GM23338 (cell line): Measurements from ENCODE around the gene TSPAN7. TPM values are rescaled to one million over a fixed set of nuclear protein-coding genes. Genes with fewer than 3 reads are reported as not detected.

ENCODE experiments used
- ATAC-seq: fragments of 200-7000 bp; cut with Tn5 transposase; 3 replicates; pipeline ENCODE4 v1.9.1; 2020
- DNase-seq: peaks from one replicate; pipeline ENCODE4 v3.0.0-alpha.2; 2015; ENCODE audit warnings: low spot score
- H2AFZ ChIP-seq: fragments of 200-600 bp; sonication (generic); 2 replicates; pipeline ENCODE4 v1.8.0; 2016; ENCODE audit warnings: antibody characterized with exemption, mild to moderate bottlenecking, moderate library complexity
- H3F3A ChIP-seq: fragments of 200-600 bp; sonication (generic); replicated peaks from 2 replicates; pipeline ENCODE4 v1.8.0; 2017; ENCODE audit warnings: antibody characterized with exemption, mixed run types, low read depth
- H3K27ac ChIP-seq: fragments of 200-600 bp; sonication (generic); 2 replicates; pipeline ENCODE4 v1.6.1; 2016; ENCODE audit warnings: low read depth
- H3K27me3 ChIP-seq: fragments of 200-600 bp; sonication (generic); 2 replicates; pipeline ENCODE4 v1.8.0; 2016; ENCODE audit warnings: mild to moderate bottlenecking, mixed run types, moderate library complexity; ENCODE audit not compliant: insufficient read depth
- H3K36me3 ChIP-seq: fragments of 200-600 bp; sonication (generic); 2 replicates; pipeline ENCODE4 v1.8.0; 2016; ENCODE audit warnings: mild to moderate bottlenecking; ENCODE audit not compliant: insufficient read depth
- H3K4me1 ChIP-seq: fragments of 200-600 bp; sonication (generic); 2 replicates; pipeline ENCODE4 v1.8.0; 2016; ENCODE audit warnings: mild to moderate bottlenecking, moderate library complexity; ENCODE audit not compliant: insufficient read depth
- H3K4me2 ChIP-seq: fragments of 200-600 bp; sonication (generic); 2 replicates; pipeline ENCODE4 v1.7.1; 2017; ENCODE audit warnings: mixed run types
- H3K4me3 ChIP-seq: fragments of 200-600 bp; sonication (generic); 2 replicates; pipeline ENCODE4 v1.6.1; 2016; ENCODE audit warnings: mixed run types
- H3K79me2 ChIP-seq: fragments of 200-600 bp; sonication (generic); replicated peaks from 2 replicates; pipeline ENCODE4 v1.8.0; 2017; ENCODE audit warnings: mild to moderate bottlenecking; ENCODE audit not compliant: insufficient read depth
- H3K9me2 ChIP-seq: fragments of 200-600 bp; sonication (generic); 2 replicates; pipeline ENCODE4 v1.8.0; 2017; ENCODE audit not compliant: insufficient read depth
- H4K20me1 ChIP-seq: fragments of 200-600 bp; sonication (generic); replicated peaks from 2 replicates; pipeline ENCODE4 v1.8.0; 2017; ENCODE audit warnings: mild to moderate bottlenecking; ENCODE audit not compliant: insufficient read depth
- H3K27ac Mint-ChIP-seq: 2 replicates; pipeline ENCODE4 v1.8.0; 2020; ENCODE audit warnings: inconsistent platforms, mild to moderate bottlenecking, moderate library complexity, mixed read lengths
- H3K27me3 Mint-ChIP-seq: 3 replicates; pipeline ENCODE4 v1.8.0; 2022; ENCODE audit warnings: low read depth, mild to moderate bottlenecking, moderate library complexity, mixed read lengths, inconsistent platforms; ENCODE audit not compliant: insufficient read depth, poor library complexity
- H3K36me3 Mint-ChIP-seq: 3 replicates; pipeline ENCODE4 v1.8.0; 2021; ENCODE audit warnings: low read depth, mild to moderate bottlenecking, inconsistent platforms, moderate library complexity, mixed read lengths
- H3K4me1 Mint-ChIP-seq: 3 replicates; pipeline ENCODE4 v1.8.0; 2020; ENCODE audit warnings: mild to moderate bottlenecking, inconsistent platforms, mixed read lengths
- H3K4me3 Mint-ChIP-seq: 3 replicates; pipeline ENCODE4 v1.8.0; 2021; ENCODE audit warnings: moderate library complexity, mild to moderate bottlenecking, inconsistent platforms, mixed read lengths
- H3K9me3 Mint-ChIP-seq: 3 replicates; pipeline ENCODE4 v1.8.0; 2020; ENCODE audit warnings: moderate library complexity, mild to moderate bottlenecking, inconsistent platforms, mixed read lengths
- CTCF ChIP-seq, 2 experiments: fragments of 200-600 bp in 1 of 2; sonication (generic) in 1 of 2; conservative IDR thresholded peaks; 2 replicates each; pipeline versions ENCODE4 v1.5.1 to v1.6.1; 2016 to 2017; ENCODE audit warnings: antibody characterized with exemption in 2 of 2, low read depth in 2 of 2, mild to moderate bottlenecking in 2 of 2, moderate library complexity in 1 of 2
- ETS1 ChIP-seq: IDR thresholded peaks from 2 replicates; pipeline ENCODE4 v1.6.1; 2016; ENCODE audit warnings: antibody characterized with exemption
- EZH2 ChIP-seq: fragments of 200-600 bp; sonication (generic); IDR thresholded peaks from one replicate; pipeline ENCODE4 v1.8.0; 2017; ENCODE audit warnings: antibody characterized with exemption, mild to moderate bottlenecking, low read depth; ENCODE audit not compliant: unreplicated experiment
- EZH2phosphoT487 ChIP-seq: fragments of 200-600 bp; sonication (generic); IDR thresholded peaks from one replicate; pipeline ENCODE4 v1.8.1; 2018; ENCODE audit warnings: antibody characterized with exemption; ENCODE audit not compliant: unreplicated experiment
- JUNB ChIP-seq: IDR thresholded peaks from one replicate; pipeline ENCODE4 v1.6.1; 2016; ENCODE audit warnings: antibody characterized with exemption; ENCODE audit not compliant: unreplicated experiment
- REST ChIP-seq: IDR thresholded peaks from one replicate; pipeline ENCODE4 v1.6.1; 2018; ENCODE audit warnings: antibody characterized with exemption; ENCODE audit not compliant: unreplicated experiment
- ZNF114 ChIP-seq: fragments of 250-450 bp; sonication (Bioruptor Pico); IDR thresholded peaks from 2 replicates; pipeline ENCODE4 v1.5.0; 2020; ENCODE audit warnings: mild to moderate bottlenecking, moderate library complexity
- ZNF331 ChIP-seq: fragments of 250-450 bp; sonication (Bioruptor Pico); IDR thresholded peaks from 2 replicates; pipeline ENCODE4 v1.5.0; 2020; ENCODE audit warnings: low read depth, mild to moderate bottlenecking, moderate library complexity
- polyA plus RNA-seq: library from polyadenylated mRNA; unstranded; fragments of >200 nt; fragmentation: Nextera tagmentation; extraction: Ambion mirVana; gene quantifications from 2 replicates; pipeline ENCODE4 v1.2.1, GENCODE V29; 2016
- total RNA-seq: library from RNA; depleted of rRNA; stranded (reverse); fragments of >200 nt; shearing (Covaris generic); gene quantifications from 2 replicates; pipeline ENCODE4 v1.2.3, GENCODE V29; 2014

TSPAN7 gene
- total and polyA plus RNA-seq, 2 experiments from 2014 or later: 7.2 to 11.5 TPM

GRCh38 chrX:38548508-38548907, 12.8 kb upstream of the TSPAN7 start:
- no peaks in the 10 kb centered on the region for H3K4me1 ChIP-seq
- Mint-ChIP-seq H3K4me1 (no peaks in the 10 kb centered on the region; the same call in 1 of the 3 replicates), H3K27me3 (no peaks in the 10 kb centered on the region), H3K4me3 (no peak overlapping the region), H3K9me3 (no peaks in the 10 kb centered on the region; the same call in 2 of the 3 replicates), H3K27ac (no peak overlapping the region), H3K36me3 (no peaks in the 10 kb centered on the region)
- no peak overlapping the region for H3K4me3 ChIP-seq
- H3F3A ChIP-seq: no peaks in the 10 kb centered on the region
- H4K20me1 ChIP-seq: no peaks in the 10 kb centered on the region
- H3K9me2 ChIP-seq: no peaks in the 10 kb centered on the region
- no peak overlapping the region for H3K4me2 ChIP-seq
- DNase-seq (no peak), ATAC-seq (no peak)
- TF ChIP-seq ETS1 (no peak), CTCF (conservative IDR thresholded peaks at IDR 0.05; ENCODE audit: low read depth in 2 of 2) (no peak), ZNF331 (CRISPR knock-in tag) (no peak), EZH2 (no peak), EZH2phosphoT487 (no peak), REST (no peak)
- no peak overlapping the region for H2AFZ ChIP-seq
- no peak overlapping the region for H3K27ac ChIP-seq
- no peaks in the 10 kb centered on the region for H3K79me2 ChIP-seq
- no peaks in the 10 kb centered on the region for H3K36me3 ChIP-seq
- H3K27me3 ChIP-seq: no peaks in the 10 kb centered on the region

GRCh38 chrX:38552721-38553120, 8.6 kb upstream of the TSPAN7 start:
- Mint-ChIP-seq H3K9me3 (no peaks in the 10 kb centered on the region; the same call in 2 of the 3 replicates), H3K27ac (no peak overlapping the region)
- no peak for TF ChIP-seq REST
- no peak for TF ChIP-seq JUNB
- no peak for TF ChIP-seq ZNF114

More at GRCh38 chrX:38552721-38553120, 8.6 kb upstream of the TSPAN7 start:
- Histone ChIP-seq H3K79me2 (no peaks in the 10 kb centered on the region), H2AFZ (no peak overlapping the region), H3K4me1 (no peaks in the 10 kb centered on the region), H3K4me3 (no peak overlapping the region), H3K36me3 (no peaks in the 10 kb centered on the region), H3F3A (no peaks in the 10 kb centered on the region), H4K20me1 (no peaks in the 10 kb centered on the region), H3K27ac (no peak overlapping the region), H3K4me2 (no peak overlapping the region), H3K27me3 (no peaks in the 10 kb centered on the region), H3K9me2 (no peaks in the 10 kb centered on the region)
- no peak for ATAC-seq
- no peak for DNase-seq
- Mint-ChIP-seq H3K36me3 (no peaks in the 10 kb centered on the region), H3K27me3 (peaks cover 2% of the 10 kb centered on the region), H3K4me3 (no peak overlapping the region), H3K4me1 (no peaks in the 10 kb centered on the region; the same call in 1 of the 3 replicates)
